Esophagus muscularis mucosa (tissue), 4 donors: ENCODE results near the gene ERC2. TPM values are rescaled to one million over a fixed set of nuclear protein-coding genes. Genes with fewer than 3 reads are reported as not detected.

Experiments
- DNase-seq: peaks from one replicate; pipeline ENCODE4 v3.0.0-alpha.2; 2017; ENCODE audit errors: extremely low spot score
- H3K27ac ChIP-seq, 4 donors: fragments of 200-600 bp; sonication (generic); replicated peaks in 1 of 4; 1 replicate in 3 of 4; 2 replicates in 1 of 4; pipeline ENCODE4 v1.5.1; 2016 to 2019; ENCODE audit warnings: mild to moderate bottlenecking in 1 of 4
- H3K27me3 ChIP-seq, 4 donors: fragments of 200-600 bp; sonication (generic); one replicate each; pipeline versions ENCODE4 v1.5.1 to v1.6.0; 2016 to 2019
- H3K36me3 ChIP-seq, 4 donors: fragments of 200-600 bp; sonication (generic); one replicate each; pipeline ENCODE4 v1.5.1; 2016 to 2019
- H3K4me1 ChIP-seq, 4 donors: fragments of 200-600 bp; sonication (generic); one replicate each; pipeline ENCODE4 v1.5.1; 2016 to 2019
- H3K4me3 ChIP-seq, 4 donors: fragments of 200-600 bp; sonication (generic); 1 replicate in 2 of 4; 2 replicates in 2 of 4; pipeline ENCODE4 v1.5.1; 2016 to 2019; ENCODE audit warnings: mild to moderate bottlenecking in 4 of 4, moderate library complexity in 1 of 4
- H3K9me3 ChIP-seq, 4 donors: fragments of 200-600 bp; sonication (generic); 1 replicate in 3 of 4; 2 replicates in 1 of 4; pipeline ENCODE4 v1.5.1; 2016 to 2019
- CTCF ChIP-seq, 3 experiments: fragments of 200-600 bp in 2 of 3; fragments of 450-650 bp in 1 of 3; sonication (generic) in 2 of 3; IDR thresholded peaks; one replicate each; pipeline ENCODE4 v1.5.1; 2017 to 2019; ENCODE audit warnings: antibody characterized with exemption in 3 of 3, mild to moderate bottlenecking in 2 of 3, moderate library complexity in 1 of 3
- EP300 ChIP-seq: sonication (generic); formaldehyde crosslinking; IDR thresholded peaks from one replicate; pipeline ENCODE4 v1.6.1; 2017; ENCODE audit warnings: antibody characterized with exemption
- POLR2A ChIP-seq: fragments of 450-650 bp; IDR thresholded peaks from one replicate; pipeline ENCODE4 v1.6.1; 2017; ENCODE audit warnings: antibody characterized with exemption, moderate library complexity, mild to moderate bottlenecking, low read depth
- POLR2AphosphoS5 ChIP-seq, 2 donors: sonication (generic); formaldehyde crosslinking; IDR thresholded peaks; one replicate each; pipeline ENCODE4 v1.6.1; 2017; ENCODE audit warnings: antibody characterized with exemption in 2 of 2
- WGBS: methylation state at CpG from one replicate; pipeline ENCODE4 v1.1.5; 2018; 5-methylcytosine and 5-hydroxymethylcytosine counted together
- intact Hi-C: fragments of 100-400 bp; cut with DNase I; formaldehyde crosslinking; loops from one replicate; pipeline ENCODE4 v1.15.1; 2023
- total RNA-seq, 4 donors: library from RNA; depleted of rRNA; stranded (reverse); fragments of >200 nt; gene quantifications; one replicate each; pipeline versions ENCODE4 v1.1.0 to v1.2.1, GENCODE V29; 2016

ERC2 gene
- total RNA-seq, 4 donors from 2014 or later, result 0.42 to 2.0 (median 1.5) TPM

GRCh38 chr3:55984626-55985025, 483.6 kb downstream of the ERC2 start:
- no peak for TF ChIP-seq POLR2AphosphoS5 (IDR thresholded peaks at IDR 0.05)
- no peak for TF ChIP-seq CTCF (IDR thresholded peaks at IDR 0.05)
- no peak for TF ChIP-seq POLR2A
- no peak for TF ChIP-seq EP300
- H3K27me3 ChIP-seq, result no peaks in the 10 kb centered on the region
- H3K4me1 ChIP-seq, result no peaks in the 10 kb centered on the region
- 98% methylated on average over 5 of the region's 5 CpGs for WGBS
- DNase-seq, result no peak
- H3K27ac ChIP-seq, result no peak overlapping the region
- intact Hi-C loops, result no loop called here
- H3K36me3 ChIP-seq, result no peaks in the 10 kb centered on the region
- no peak overlapping the region for H3K4me3 ChIP-seq
- H3K9me3 ChIP-seq, result no peaks in the 10 kb centered on the region

GRCh38 chr3:55978953-55979352, 489.3 kb downstream of the ERC2 start:
- Histone ChIP-seq H3K4me1 (no peaks in the 10 kb centered on the region), H3K36me3 (no peaks in the 10 kb centered on the region), H3K4me3 (no peak overlapping the region), H3K9me3 (no peaks in the 10 kb centered on the region), H3K27me3 (no peaks in the 10 kb centered on the region), H3K27ac (no peak overlapping the region)
- TF ChIP-seq CTCF (IDR thresholded peaks at IDR 0.05), result no peak
- TF ChIP-seq POLR2AphosphoS5 (IDR thresholded peaks at IDR 0.05), result no peak
- TF ChIP-seq EP300, result no peak
- DNase-seq, result no peak
- WGBS, result 91% methylated on average over 6 of the region's 6 CpGs
- intact Hi-C loops, result no loop called here

- Histone ChIP-seq H3K27me3 (no peaks in the 10 kb centered on the region), H3K36me3 (no peaks in the 10 kb centered on the region), H3K9me3 (no peaks in the 10 kb centered on the region), H3K27ac (no peak overlapping the region), H3K4me3 (no peak overlapping the region), H3K4me1 (no peaks in the 10 kb centered on the region)
- TF ChIP-seq CTCF (IDR thresholded peaks at IDR 0.05), result no peak
- no peak for TF ChIP-seq POLR2AphosphoS5 (IDR thresholded peaks at IDR 0.05)
- no peak for TF ChIP-seq POLR2A
- TF ChIP-seq EP300, result no peak
- intact Hi-C loops, result no loop called here
- no peak for DNase-seq
- WGBS, result 79% methylated on average over 13 of the region's 13 CpGs
These were observed 493.7 kb downstream of the ERC2 start for GRCh38 chr3:55974421-55975165.

GRCh38 chr3:55969634-55970033, 498.6 kb downstream of the ERC2 start:
- intact Hi-C loops, result no loop called here
- H3K36me3 ChIP-seq, result no peaks in the 10 kb centered on the region
- no peak for DNase-seq
- no peaks in the 10 kb centered on the region for H3K9me3 ChIP-seq
- no peak overlapping the region for H3K4me3 ChIP-seq
- WGBS, result 100% methylated on average over 2 of the region's 2 CpGs
- H3K27me3 ChIP-seq, result no peaks in the 10 kb centered on the region
- no peaks in the 10 kb centered on the region for H3K4me1 ChIP-seq
- H3K27ac ChIP-seq, result no peak overlapping the region
- no peak for TF ChIP-seq POLR2AphosphoS5 (IDR thresholded peaks at IDR 0.05)
- no peak for TF ChIP-seq POLR2A
- no peak for TF ChIP-seq CTCF (IDR thresholded peaks at IDR 0.05)
- TF ChIP-seq EP300, result no peak

GRCh38 chr3:55968331-55968730, 499.9 kb downstream of the ERC2 start:
- no peak for TF ChIP-seq CTCF (IDR thresholded peaks at IDR 0.05)
- no peak for TF ChIP-seq POLR2AphosphoS5 (IDR thresholded peaks at IDR 0.05)
- TF ChIP-seq EP300, result no peak
- no peak for TF ChIP-seq POLR2A
- DNase-seq, result no peak
- H3K27ac ChIP-seq, result no peak overlapping the region
- no peaks in the 10 kb centered on the region for H3K4me1 ChIP-seq
- H3K9me3 ChIP-seq, result no peaks in the 10 kb centered on the region
- intact Hi-C loops, result no loop called here
- no peaks in the 10 kb centered on the region for H3K36me3 ChIP-seq
- no peaks in the 10 kb centered on the region for H3K27me3 ChIP-seq
- H3K4me3 ChIP-seq, result no peak overlapping the region
- 55% methylated on average over 6 of the region's 6 CpGs for whole genome bisulfite sequencing
